ENCODE data around the gene CCL28.

GRCh38 chr5:43421450-43422133 is 9.4 kb upstream of the CCL28 start:
- no peak for TF ChIP-seq HNF4A (CRISPR knock-in tag; IDR thresholded peaks at IDR 0.05)
- no peak for TF ChIP-seq PHF5A (CRISPR knock-in tag; IDR thresholded peaks at IDR 0.05; ENCODE audit: low read depth, unreplicated experiment)
- TF ChIP-seq ZBTB39 (CRISPR knock-in tag; IDR thresholded peaks at IDR 0.05) = no peak
- TF ChIP-seq ZFYVE20 (CRISPR knock-in tag; IDR thresholded peaks at IDR 0.05; ENCODE audit: borderline replicate concordance, low read depth) = no peak
- no peak for TF ChIP-seq USF2 (IDR thresholded peaks at IDR 0.05; ENCODE audit: low read depth, low read length)
- no peak for TF ChIP-seq USF2 (CRISPR knock-in tag; IDR thresholded peaks at IDR 0.05; ENCODE audit: borderline replicate concordance)
- TF ChIP-seq REST (IDR thresholded peaks at IDR 0.05; ENCODE audit: borderline replicate concordance in 1 of 2, low read depth in 1 of 2, low read length in 2 of 2) = no peak
- no peak for TF ChIP-seq TCF7L2 (IDR thresholded peaks at IDR 0.05; ENCODE audit: low read depth, low read length)
- no peak for TF ChIP-seq ZNF747 (CRISPR knock-in tag; IDR thresholded peaks at IDR 0.05; ENCODE audit: borderline replicate concordance)
- no peak for TF ChIP-seq PCBP2 (optimal IDR thresholded peaks at IDR 0.05; ENCODE audit: low read depth, low read length, poor library complexity, severe bottlenecking)
- TF ChIP-seq ZNF879 (CRISPR knock-in tag; IDR thresholded peaks at IDR 0.05) = no peak
- no peak for TF ChIP-seq ZNF670 (CRISPR knock-in tag; IDR thresholded peaks at IDR 0.05; ENCODE audit: borderline replicate concordance)
- TF ChIP-seq CTCF (CRISPR knock-in tag; IDR thresholded peaks at IDR 0.05) = no peak

Measured in HepG2 (cell line).